HG03460 (cell line): ENCODE data around the gene MAP7.
"Not testable (repeated sequence)": the region's sequence is repeated elsewhere in the genome, so short reads cannot be mapped to it uniquely, and the experiment has no call there.

Experiments used
- ATAC-seq: cut with Tn5 transposase; IDR thresholded peaks from one replicate; pipeline ENCODE4 v1.9.1; 2021; ENCODE audit not compliant: unreplicated experiment

The MAP7 gene

GRCh38 chr6:136401236-136401635, 149.0 kb downstream of the MAP7 start:
- ATAC-seq, result not testable (repeated sequence)

DNA sequence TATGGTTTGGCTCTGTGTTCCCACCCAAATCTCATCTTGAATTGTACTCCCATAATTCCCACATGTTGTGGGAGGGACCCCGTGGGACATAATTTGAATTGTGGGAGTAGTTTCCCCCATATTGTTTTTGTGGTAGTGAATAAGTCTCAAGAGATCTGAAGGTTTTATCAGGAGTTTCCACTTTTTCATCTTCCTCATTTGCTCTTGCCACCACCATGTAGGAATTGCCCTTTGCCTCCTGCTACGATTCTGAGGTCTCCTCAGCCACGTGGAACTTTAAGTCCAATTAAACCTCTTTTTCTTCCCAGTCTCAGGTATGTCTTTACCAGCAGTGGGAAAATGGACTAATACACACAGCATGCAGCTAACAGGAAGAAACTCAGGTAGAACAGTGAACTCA, 151.8 kb downstream of the MAP7 start:
- ATAC-seq, result no peak

GRCh38 chr6:136396908-136397307, 153.3 kb downstream of the MAP7 start:
- no peak for ATAC-seq

GRCh38 chr6:136390959-136391358, 159.3 kb downstream of the MAP7 start:
- ATAC-seq, result not testable (repeated sequence)

GRCh38 chr6:136387316-136387715, 162.9 kb downstream of the MAP7 start:
- ATAC-seq, result no peak

DNA sequence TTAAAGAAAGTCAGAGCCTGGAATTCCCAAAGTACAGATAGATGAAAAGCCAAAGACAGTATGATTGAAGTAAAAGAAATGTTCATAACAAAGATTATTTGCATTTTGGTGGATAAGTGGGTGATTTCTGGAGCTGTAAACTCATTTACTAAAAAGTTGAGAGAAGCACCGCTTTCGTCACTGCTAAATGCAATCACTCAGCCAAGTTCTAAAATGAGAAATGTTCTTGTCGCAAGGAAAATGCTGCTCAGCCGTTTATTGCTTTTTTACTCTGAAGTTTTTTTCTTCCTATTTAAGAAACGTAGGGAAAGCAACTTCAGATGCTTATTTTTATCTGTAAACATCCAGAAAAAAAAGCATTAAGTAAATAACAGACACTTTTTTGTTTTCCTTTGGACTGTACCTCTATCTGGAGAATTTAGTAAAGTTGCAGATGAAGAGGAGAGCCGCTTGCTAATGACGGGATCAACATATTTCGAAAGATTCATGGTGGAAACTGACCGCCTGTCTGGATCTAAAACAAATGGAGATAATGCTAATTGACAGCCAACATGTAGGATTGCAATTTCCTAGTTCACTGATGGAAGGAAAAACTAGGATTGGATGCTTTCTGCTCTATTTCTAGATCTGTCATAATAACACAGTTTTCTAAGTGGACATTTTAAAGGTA, 166.8 kb downstream of the MAP7 start:
- no peak for ATAC-seq

DNA sequence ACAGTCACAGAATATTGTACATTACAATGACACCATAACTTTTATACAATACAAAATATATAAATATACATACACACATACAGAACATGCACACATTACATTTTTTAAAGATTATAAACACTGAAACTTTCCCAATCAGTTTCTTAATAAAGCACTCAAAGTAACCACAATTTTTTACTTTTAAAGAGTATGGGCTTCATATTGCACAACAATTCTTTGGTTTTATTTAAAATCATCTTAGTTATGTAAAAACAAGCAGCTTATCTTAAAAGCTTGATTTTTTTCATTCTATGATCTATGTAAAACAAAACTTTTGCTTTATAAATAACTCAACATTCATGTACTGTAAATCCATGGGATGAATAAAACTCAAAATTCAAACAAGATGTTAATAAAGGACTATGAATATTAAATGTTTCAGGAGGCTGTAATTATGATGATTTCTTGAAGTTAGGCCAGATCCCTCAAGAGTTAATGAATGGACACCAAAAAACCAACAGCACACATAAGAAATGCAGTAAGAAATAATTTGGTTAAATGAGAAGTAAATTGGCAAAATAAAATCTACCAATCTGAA, 167.5 kb downstream of the MAP7 start:
- ATAC-seq, result no peak

DNA sequence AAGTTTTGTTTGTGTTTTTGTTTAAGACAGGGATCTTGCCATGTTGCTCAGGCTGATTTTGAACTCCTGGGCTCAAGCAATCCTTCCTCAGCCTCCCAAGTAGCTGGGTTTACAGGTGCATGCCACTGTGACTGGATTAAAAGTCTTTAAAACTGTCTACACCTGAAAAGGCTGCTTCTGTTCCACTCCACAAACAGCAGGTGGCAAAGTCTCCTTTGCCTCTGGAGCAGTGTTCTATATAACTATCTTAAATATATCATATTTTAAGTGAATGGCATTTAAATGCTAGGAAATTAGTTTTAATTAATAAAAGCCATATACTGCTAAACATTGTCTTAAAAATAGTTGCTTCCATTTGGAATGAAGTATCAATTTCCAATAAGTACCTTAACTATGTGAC, 171.3 kb downstream of the MAP7 start:
- no peak for ATAC-seq

DNA sequence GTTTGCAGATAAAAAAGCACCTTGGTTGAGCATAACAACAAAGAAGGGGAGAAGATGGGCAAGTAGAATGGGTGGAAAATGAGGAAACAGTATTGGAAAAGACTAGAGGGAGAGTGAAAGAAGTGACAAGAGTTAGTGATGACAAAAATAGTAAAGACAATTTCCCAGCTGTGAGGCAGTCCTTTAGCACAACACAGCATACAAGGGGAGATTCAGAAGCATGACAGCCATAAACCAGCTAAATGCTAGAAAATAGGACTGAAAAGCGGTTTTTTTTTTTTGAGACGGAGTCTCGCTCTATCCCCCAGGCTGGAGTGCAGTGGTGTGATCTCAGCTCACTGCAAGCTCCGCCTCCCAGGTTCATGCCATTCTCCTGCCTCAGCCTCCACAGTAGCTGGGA, 174.4 kb downstream of the MAP7 start:
- ATAC-seq, result not testable (repeated sequence)

- no peak for ATAC-seq
Measured at GRCh38 chr6:136371959-136372358, 178.3 kb downstream of the MAP7 start.

- ATAC-seq, result no peak
Measured at GRCh38 chr6:136370988-136371728, 179.1 kb downstream of the MAP7 start.

- no peak for ATAC-seq
Measured at GRCh38 chr6:136365776-136366354, 184.4 kb downstream of the MAP7 start.

- no peak for ATAC-seq
Measured at GRCh38 chr6:136362421-136363356, 187.5 kb downstream of the MAP7 start.

DNA sequence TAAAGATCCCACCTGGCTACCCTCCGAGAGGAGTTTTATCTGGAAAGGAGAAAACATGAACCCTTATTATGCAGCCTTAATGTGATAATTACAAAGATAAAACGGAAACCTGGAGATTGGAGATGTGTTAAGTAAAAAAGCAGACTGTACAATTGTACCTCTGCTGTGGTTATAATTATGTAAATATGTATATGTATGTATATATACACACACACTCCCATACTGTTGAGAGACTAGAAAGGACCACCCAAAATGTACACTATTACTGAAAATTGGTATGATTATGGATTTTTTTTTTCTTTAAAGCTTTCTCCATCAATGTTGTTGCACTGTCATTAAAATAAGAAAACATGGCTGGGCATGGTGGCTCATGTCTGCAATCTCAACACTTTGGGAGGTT, 188.4 kb downstream of the MAP7 start:
- no peak for ATAC-seq

DNA sequence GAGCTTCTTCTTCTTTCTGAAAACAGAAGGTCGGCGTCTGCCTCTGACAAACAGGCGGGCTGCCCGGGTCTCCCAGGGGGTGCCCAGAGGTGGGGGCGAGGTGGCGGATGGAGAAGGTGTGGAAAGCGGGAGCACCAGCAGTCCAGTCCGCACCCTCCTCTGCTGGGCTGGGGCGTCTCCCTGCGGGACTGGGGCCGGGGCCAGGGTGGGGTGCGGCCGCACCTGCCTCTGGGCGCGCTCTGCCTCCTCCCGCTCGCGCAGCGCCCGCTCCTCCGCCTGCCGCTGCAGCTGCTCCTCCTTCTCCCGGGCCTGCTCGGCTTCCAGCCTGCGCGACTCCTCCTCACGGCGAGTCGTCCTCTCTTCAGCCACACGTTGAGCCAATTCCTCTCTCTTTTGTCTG, 189.4 kb downstream of the MAP7 start:
- ATAC-seq, result no peak

- no peak for ATAC-seq
Measured at GRCh38 chr6:136359851-136360250, 190.4 kb downstream of the MAP7 start.

GRCh38 chr6:136351518-136352110, 198.6 kb downstream of the MAP7 start:
- ATAC-seq, result no peak

DNA sequence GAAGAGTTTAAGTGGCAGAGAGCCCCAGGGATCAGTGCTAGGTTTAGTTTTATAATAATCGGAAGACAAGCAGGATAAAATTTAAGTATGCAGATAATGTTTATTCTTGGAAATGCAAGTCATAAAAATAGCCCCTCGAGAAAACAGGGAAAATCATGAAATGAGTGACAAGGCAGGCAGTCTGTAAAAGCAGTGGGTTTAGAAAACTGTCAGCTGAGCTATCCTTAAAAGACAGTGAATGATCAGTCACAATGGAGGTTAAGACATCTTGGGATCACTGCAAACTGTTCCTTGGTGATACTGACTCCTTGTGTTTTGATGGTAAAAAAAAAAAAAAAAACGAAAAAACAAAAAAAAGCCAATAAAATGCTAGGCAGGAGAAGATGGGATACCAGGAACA, 199.3 kb downstream of the MAP7 start:
- ATAC-seq, result no peak

GRCh38 chr6:136347847-136348246, 202.4 kb downstream of the MAP7 start:
- ATAC-seq, result no peak

DNA sequence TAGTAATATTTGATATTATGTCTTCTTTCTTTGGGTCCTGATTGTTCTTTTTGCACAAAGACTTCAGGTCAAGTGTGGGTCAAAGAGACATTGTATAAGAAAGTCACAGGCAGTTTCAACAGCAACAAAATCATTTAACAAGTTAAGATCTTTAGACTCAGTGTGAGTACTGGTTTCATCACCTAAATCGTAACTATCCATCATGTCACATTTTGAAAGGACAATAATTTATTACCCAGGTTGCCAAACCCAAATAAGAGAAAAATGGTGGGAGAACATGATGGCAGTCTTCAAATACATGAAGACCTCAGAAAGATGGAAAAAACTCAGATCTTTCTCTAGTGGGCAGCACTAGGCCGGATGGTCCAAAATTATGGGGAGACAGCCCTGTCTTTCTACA, 205.1 kb downstream of the MAP7 start:
- no peak for ATAC-seq
